NOMO-1 treated with DMSO at 0.1 percent for 48 hours (cell line): Measurements from ENCODE around the gene FTO.

Experiments
- DNase-seq: peaks from one replicate; lab custom pipeline; 2025; ENCODE audit not compliant: unreplicated experiment; lab: John Stamatoyannopoulos, UW

The FTO gene

GRCh38 chr16:54107583-54108202 is 403.7 kb downstream of the FTO start:
- DNase-seq: peak; percentile 42

- no peak for DNase-seq
Observed at GRCh38 chr16:54110016-54110981, 406.3 kb downstream of the FTO start.

GRCh38 chr16:54112451-54113206 is 408.7 kb downstream of the FTO start:
- DNase-seq: no peak

GRCh38 chr16:54115558-54115957 is 411.6 kb downstream of the FTO start:
- no peak for DNase-seq

- no peak for DNase-seq
Observed at GRCh38 chr16:54116124-54116655, 412.2 kb downstream of the FTO start.

GRCh38 chr16:54118846-54119245 is 414.9 kb downstream of the FTO start:
- DNase-seq: peak; percentile 74

GRCh38 chr16:54120846-54121480 is 417.0 kb downstream of the FTO start:
- DNase-seq: no peak

- no peak for DNase-seq
Observed at GRCh38 chr16:54121539-54122295, 417.8 kb downstream of the FTO start.

GRCh38 chr16:54123766-54124165 is 419.8 kb downstream of the FTO start:
- peak; percentile 42 for DNase-seq

GRCh38 chr16:54125751-54126655 is 422.0 kb downstream of the FTO start:
- peak; percentile 40 for DNase-seq

GRCh38 chr16:54126907-54127306 is 423.0 kb downstream of the FTO start:
- no peak for DNase-seq

- DNase-seq: peak; percentile 33
Observed at GRCh38 chr16:54128629-54129234, 424.8 kb downstream of the FTO start.

- no peak for DNase-seq
Observed at GRCh38 chr16:54129810-54130209, 425.9 kb downstream of the FTO start.

- DNase-seq: peak; percentile 57
Observed at GRCh38 chr16:54135361-54136275, 431.7 kb downstream of the FTO start.

GRCh38 chr16:54136276-54136625 is 432.3 kb downstream of the FTO start:
- DNase-seq: no peak

GRCh38 chr16:54140057-54140787 is 436.3 kb downstream of the FTO start:
- no peak for DNase-seq

GRCh38 chr16:54140788-54141136 is 436.8 kb downstream of the FTO start:
- DNase-seq: no peak
